GM21360 (cell line): Measurements from ENCODE around the gene GREB1.

Experiments
- ATAC-seq: cut with Tn5 transposase; IDR thresholded peaks from one replicate; pipeline ENCODE4 v1.9.1; 2021; ENCODE audit warnings: mild to moderate bottlenecking, moderate library complexity; ENCODE audit not compliant: unreplicated experiment

GREB1 gene

DNA sequence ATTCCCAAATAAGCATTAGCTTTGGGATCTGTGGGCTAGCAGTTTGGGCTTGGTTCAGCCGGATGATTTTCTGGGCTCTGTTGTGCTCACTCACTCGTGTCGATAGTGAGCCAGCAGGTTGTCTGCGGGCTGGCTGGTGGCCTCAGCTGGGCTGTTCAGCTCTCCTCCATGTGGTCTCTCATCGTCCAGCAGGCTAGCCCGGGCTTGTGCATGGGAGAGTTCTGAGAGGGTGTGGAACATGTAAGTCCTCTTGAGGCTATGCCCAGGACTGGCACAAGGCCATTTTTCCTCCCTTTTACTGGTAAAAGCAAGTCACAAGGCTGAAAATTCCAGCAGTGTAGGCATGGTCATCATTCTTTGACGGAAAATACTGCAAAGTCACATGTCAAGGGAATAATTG is 97.6 kb downstream of the GREB1 start:
- no peak for ATAC-seq

DNA sequence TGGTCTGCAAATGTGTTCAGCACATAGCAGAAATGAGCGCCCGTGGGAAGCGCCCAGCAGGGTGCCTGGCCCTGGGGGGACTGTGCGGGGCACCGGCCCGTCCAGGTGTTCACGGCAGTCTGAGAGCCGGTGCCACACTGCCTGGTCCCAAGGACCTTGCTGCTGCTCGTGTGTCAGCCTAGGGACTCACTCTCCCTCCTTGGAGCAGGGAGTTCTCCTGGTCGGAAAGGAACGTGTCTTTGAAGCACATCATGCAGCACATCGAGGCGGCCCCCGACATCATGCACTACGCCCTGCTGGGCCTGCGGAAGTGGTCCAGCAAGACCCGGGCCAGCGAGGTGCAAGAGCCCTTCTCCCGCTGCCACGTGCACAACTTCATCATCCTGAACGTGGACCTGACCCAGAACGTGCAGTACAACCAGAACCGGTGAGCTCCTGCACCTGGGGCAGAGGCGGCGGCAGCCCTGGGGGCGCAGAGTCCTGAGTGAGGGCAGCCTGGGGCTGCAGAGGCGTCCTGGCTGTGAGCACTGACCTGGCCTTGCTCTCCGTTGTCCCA is 100.2 kb downstream of the GREB1 start:
- no peak for ATAC-seq

DNA sequence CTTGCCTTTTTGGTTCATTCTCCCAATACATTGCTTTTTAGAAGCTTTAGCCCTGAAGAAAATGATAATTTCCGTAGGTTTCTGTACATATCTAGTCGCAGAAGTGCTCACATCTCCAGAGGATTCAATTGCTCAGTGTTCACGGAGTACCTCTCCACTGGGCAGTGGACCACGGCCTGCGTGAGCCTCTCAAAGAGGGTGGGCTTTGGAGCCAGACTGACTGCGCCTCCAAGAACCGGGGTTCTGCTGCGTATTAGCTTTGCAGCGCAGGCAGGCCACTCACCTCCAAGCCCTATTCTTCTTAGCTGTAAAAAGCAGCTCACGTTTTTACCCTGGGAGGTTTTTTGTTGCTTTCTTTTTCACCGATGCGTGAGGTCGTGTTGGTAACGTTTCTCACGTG is 100.7 kb downstream of the GREB1 start:
- no peak for ATAC-seq

GRCh38 chr2:11635141-11635540 is 101.3 kb downstream of the GREB1 start:
- no peak for ATAC-seq

DNA sequence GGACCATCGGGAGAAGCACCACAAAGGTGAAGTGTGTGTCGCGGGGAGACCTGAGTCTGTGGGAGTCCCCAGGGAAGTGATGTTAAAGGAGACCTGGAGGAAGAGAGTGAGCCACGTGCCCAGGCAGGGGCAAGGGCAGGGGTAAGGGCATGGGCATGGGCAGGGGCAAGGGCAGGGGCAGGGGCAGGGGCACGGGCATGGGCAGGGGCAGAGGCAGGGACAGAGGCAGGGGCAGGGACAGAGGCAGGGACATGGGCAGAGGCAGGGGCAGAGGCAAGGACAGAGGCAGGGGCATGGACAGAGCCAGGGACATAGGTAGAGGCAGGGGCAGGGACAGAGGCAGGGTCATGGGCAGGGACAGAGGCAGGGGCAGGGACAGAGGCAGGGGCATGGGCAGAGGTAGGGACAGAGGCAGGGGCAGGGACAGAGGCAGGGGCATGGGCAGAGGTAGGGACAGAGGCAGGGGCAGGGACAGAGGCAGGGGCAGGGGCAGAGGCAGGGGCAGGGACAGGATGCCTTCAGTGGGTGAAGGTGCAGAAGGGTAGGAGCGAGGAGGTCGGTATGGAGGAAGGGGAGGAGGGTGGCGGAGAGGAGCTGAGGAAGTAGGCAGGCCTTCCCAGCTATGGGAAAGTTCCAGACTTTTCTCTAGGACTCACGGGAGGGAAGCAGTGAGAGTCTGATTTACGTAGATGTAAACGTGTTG is 102.9 kb downstream of the GREB1 start:
- no peak for ATAC-seq

GRCh38 chr2:11637546-11637945 is 103.7 kb downstream of the GREB1 start:
- ATAC-seq, result no peak

DNA sequence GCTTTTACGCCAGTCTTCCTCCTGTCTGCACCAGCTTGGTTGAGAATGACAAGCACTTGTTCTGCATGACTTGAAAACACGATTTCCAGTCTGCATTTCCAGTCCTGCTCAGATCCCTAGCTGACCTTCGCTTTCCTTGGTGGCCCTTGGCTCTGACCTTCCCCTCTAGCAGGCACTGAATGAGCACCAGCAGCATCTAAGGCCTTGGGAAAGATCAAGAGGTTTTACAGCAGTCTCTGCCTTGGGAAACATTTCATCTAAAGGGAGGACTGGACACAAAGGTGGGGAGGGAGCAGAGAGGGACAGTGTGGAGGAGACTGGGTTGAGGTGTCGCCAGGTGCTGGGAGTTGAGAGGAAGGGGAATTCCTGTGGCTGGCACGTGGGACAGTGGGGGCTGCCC is 105.7 kb downstream of the GREB1 start:
- ATAC-seq, result no peak

DNA sequence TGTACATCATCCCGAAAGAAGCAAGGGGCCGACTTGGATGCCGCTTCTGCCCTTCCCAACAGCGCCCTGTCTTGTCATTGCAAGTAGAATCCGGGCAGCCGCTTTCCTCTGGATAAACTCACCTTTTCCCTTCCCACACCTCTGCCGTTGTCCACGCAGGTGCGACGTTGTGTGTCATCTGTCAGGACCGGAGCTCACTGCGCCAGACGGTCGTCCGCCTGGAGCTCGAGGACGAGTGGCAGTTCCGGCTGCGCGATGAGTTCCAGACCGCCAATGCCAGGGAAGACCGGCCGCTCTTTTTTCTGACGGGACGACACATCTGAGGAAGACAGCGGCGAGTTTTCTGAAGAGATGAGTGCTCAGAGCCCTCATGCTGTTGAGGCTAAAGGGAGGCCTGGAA is 106.3 kb downstream of the GREB1 start:
- ATAC-seq, result no peak

DNA sequence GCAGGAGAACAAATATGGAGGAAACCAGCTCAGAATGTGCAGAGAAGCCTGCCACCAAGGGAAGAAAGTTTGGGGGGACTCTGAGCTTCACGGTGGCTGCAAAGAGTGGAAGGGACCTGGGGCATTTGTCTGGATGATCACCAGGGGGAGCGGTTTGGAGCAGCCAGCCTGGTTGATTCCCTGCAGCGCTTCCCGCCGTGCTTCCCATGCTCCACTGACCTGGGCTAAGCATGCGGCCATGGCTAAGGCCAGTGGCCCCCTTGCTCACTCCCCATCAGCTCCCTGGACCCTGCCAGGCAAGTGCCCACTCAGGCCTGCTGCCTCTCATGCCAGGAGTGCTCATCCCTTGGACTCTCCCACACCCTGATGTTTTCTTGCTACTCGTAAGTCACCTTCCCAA is 109.1 kb downstream of the GREB1 start:
- ATAC-seq, result no peak

DNA sequence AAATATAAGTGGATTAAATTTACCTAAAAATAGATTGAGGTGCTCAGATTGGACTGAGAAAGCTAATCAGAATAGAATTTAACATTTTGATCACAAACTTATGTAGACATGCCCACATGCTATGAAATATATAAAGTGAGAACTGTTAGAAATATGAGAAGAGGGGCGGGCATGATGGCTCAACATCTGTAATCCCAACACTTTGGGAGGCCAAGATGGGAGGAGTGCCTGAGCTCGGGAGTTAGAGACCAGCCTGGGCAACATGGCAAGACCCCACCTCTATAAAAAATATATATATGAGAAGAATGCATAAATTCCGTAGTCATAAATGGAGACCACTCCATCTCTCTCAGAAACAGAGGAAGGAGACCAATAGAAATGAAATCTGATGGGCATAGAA is 110.4 kb downstream of the GREB1 start:
- no peak for ATAC-seq

- ATAC-seq, result no peak
These were observed 112.7 kb downstream of the GREB1 start for GRCh38 chr2:11646530-11646929.

- no peak for ATAC-seq
These were observed 114.2 kb downstream of the GREB1 start for GRCh38 chr2:11647834-11648600.

DNA sequence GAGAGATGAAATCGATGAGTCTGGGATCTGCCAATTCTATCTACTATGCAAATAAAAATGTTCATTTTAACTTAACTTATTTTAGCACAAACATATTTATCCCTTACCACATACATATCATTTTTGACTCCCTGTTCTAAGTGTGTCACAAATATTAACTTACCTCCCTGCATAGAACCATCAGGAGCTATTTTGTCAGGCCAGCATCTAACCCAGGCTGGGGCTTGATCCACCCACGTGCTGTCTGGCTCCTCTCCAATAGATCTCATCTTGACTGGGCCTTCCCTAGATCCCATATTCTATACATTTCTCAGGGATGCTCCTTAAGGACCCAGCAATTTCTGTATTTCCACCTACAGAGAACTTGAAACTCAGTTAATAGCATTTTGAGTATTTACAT is 115.2 kb downstream of the GREB1 start:
- ATAC-seq, result no peak

- no peak for ATAC-seq
These were observed 118.2 kb downstream of the GREB1 start for GRCh38 chr2:11651856-11652548.

- no peak for ATAC-seq
These were observed 118.7 kb downstream of the GREB1 start for GRCh38 chr2:11652553-11652952.

- ATAC-seq, result no peak
These were observed 121.7 kb downstream of the GREB1 start for GRCh38 chr2:11655495-11655894.

DNA sequence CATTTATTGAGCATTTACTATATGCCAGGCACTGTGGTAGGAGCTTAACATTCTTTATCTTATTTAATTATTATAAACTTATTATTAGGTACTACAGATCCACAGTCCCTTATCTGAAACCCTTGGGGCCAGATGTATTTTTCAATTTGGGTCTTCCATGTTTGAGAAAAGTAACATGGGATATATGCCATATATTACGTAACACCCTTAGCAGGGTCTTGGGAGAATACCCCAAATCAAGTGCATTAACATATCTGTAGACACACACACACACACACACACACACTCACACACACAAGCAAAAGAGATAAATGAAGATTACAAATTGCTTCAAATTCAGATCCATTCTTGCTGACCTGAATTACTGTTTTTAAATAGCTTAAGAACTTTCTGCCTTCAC is 122.4 kb downstream of the GREB1 start:
- no peak for ATAC-seq

DNA sequence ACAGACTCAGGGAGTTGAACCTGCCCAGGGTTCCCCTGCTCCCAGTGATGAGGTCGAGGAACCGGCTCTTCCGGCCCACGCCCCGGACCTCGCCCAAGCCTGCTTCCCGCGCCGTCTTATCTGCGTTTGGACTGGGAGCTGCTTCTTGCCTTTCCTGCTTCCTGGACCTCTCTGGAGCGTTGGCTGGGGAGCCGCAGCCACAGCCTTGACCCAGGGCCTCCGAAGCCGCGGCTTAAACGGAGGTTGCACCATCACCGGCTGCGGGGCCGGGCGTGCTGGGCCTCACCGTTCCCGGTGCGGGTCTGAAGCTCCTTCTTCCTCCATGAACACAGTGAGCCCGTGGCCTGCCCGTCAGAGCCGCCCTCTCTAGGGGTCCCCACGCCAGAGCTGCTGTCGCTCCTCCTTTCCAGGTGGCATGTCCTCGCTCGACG is 122.8 kb downstream of the GREB1 start:
- no peak for ATAC-seq

GRCh38 chr2:11657195-11657594 is 123.3 kb downstream of the GREB1 start:
- no peak for ATAC-seq

DNA sequence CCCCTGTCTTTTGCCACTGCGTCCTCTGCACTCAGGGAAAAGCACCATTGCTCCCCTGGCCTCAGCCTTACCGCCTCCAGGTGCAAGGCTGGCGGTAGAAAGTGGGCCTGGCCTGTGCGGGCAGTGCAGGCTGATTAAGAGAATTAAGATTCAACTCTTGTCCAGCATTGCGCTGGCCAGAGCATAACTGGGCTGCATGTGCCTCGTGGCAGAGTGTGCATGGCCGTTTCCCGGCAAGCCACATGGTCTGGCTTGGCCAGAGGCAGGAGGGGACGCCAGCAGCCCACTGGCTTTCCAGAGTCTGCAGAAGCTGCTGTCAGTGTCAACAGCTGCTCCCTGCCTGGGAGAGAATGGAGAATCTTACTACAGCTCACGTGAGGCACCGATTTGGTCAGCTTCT is 123.8 kb downstream of the GREB1 start:
- no peak for ATAC-seq

- no peak for ATAC-seq
These were observed 124.6 kb downstream of the GREB1 start for GRCh38 chr2:11658208-11659114.
